ENCODE measurements around the gene CCDC6.
"Not testable (repeated sequence)": the region's sequence is repeated elsewhere in the genome, so short reads cannot be mapped to it uniquely, and the experiment has no call there.

Gene CCDC6

GRCh38 chr10:59905066-59905730, 1.2 kb downstream of the CCDC6 start:
- no peak for DNase-seq

DNA sequence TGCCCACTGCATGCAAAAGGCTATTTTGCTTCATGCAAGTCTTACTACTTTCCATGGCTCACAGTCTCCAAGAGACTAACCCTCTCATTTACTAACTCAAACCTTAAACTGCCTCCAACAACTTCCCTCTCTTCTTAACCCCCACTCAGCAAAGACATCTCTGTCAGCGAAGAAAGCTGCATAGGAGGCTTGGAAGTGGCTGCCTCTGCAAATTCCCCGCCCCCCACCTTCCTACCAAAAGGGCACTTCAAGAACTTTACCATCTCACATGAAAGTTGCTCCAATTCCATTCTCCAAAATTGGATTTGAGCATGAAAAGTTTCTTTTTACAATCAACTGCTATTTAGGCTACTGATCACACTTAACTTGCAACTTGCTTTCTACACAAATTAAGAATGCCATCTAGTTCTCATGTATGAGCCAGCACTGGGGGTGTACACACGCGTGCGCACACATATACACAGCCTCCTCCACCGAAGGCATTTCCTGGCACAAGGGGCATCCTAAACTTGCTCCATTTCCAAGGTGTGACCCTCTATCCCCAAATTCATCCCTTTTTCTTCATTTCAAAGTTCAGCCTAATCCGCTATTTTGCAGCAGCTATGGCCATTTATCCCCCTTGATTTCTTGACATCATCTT, 1.8 kb downstream of the CCDC6 start:
- DNase-seq, result no peak

DNA sequence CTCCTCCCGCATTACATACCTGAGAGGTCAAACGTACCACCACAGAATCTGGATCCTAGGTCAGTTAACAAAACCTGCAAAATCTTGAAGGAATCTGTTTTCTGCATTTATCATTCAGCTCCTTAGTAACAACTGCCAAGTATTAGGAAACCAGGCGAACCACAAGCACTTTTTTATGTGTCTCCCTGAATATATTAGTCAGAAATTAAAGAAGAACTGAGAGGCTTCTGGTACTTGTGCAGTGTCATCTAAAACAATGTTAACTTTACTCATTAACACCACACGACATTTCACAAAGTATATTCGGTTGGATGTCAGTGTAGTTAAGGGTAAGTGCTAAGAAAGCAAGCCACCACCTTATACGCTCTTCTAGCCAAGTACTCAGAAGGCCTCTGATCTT, 2.5 kb downstream of the CCDC6 start:
- DNase-seq, result no peak

- DNase-seq, result no peak
Measured at GRCh38 chr10:59902016-59902415, 4.3 kb downstream of the CCDC6 start.

- no peak for DNase-seq
Measured at GRCh38 chr10:59901470-59901869, 4.9 kb downstream of the CCDC6 start.

DNA sequence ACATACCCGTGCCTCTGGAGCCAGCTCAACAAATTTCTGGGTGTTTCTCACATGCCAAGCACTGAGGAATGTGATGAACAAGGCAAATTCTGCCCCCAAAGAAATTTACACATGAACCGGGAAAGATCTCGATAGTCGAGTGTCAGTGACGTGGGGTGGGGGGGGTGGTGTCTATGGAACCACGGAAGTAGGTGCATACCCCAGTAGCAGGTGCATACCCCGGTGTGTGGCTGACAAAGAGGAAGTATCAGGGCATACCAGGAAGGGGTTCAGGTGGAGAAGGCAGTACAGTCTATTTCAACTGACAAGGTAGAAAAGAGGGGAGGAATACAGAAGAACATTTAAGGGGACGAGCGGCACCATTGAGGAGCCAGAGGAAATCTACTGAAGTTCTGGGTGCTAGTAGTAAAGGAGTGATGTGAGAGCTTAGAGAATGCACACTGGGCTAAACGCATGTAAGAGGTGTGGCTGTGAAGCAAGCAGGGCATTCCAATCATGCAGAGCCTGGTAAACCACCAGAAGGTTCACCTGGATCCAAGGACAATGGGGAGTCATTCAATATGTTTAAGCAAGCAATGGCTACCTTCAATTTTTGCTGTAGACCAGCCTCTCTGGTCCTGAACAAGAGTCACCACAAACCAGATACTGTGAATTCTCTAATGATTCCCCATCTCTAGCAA, 6.2 kb downstream of the CCDC6 start:
- DNase-seq, result no peak

- DNase-seq, result no peak
Measured at GRCh38 chr10:59898125-59898835, 8.1 kb downstream of the CCDC6 start.

GRCh38 chr10:59896191-59896590, 10.2 kb downstream of the CCDC6 start:
- DNase-seq, result no peak

DNA sequence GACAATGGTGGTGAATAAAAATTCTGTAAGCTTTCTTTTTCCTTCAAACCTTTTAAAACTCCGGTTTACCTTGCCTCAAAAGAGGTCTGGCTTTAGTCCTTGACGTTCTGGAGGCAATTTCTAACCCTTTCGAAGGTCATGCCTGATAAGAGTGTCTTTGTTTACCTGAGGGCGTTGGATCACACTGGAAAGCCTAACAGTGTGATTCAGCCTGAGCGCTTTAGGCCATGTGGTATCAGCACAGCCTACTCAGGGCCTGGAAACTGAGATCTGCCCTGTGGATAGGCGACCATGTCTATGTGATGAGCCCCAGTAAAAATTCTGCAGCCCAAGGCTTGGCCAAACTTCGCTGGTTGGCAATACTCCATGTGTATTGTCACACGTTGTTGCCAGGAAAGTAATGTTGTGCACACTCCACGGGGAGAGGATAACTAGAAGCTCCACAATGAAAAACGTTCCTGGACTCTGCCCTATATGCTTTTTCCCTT, 10.7 kb downstream of the CCDC6 start:
- DNase-seq, result no peak

DNA sequence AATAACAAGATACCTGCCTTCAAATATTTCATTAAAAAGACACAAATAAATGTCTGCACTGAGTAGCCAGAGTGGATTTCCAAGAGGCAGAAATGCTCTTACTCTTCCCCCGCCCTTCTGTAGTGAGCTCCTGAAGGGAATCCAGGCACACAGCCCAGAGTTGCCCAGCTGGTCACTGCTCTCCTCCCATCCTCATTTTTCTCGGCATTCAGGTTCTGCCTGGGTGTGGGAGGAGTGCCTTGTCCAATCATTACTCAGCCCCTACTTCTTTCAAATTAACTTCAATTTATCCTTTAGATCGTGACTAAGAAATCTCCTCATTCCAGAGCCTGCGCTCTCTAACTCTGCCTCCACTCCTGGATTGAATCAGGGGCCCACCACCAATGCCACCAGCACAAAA, 12.2 kb downstream of the CCDC6 start:
- DNase-seq, result no peak

DNA sequence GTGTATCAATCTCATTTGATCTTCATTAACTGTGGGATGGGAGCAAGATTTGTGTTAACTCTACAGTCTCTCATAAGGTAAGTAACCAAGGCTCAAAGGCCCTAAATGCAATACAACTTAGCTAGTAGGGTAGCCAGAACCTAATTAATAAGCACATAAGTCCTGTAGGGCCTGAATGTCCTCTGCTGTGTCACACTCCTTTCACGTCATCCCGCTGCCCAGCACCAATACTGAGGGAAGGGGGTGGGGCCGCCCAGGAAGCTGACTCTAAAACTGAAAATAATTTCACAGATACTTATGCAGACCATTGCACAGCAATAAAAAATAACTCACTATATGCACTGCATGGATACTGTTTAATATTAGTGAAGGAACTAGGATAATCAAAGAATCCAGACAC, 13.7 kb downstream of the CCDC6 start:
- DNase-seq, result no peak

DNA sequence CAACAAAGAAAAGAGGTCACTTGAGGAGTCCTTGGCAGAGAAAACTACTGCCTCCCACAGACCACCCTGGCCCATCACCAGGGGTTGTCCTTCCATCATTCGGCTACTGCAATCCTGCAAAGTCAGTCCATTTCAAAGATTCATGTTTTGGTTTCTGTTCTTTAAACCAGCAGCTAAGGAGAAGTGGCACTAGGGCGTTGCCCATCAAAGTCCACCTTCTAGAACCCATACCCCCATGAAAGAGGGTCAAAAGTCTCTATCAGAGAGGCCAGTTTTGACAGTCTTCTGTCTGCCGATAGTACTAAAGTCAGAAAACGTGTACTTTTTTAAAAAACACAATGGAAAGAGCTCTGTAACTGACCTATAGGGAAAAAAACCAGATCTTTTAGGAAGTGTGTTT, 14.4 kb downstream of the CCDC6 start:
- no peak for DNase-seq

GRCh38 chr10:59891349-59891748, 15.0 kb downstream of the CCDC6 start:
- DNase-seq, result no peak

DNA sequence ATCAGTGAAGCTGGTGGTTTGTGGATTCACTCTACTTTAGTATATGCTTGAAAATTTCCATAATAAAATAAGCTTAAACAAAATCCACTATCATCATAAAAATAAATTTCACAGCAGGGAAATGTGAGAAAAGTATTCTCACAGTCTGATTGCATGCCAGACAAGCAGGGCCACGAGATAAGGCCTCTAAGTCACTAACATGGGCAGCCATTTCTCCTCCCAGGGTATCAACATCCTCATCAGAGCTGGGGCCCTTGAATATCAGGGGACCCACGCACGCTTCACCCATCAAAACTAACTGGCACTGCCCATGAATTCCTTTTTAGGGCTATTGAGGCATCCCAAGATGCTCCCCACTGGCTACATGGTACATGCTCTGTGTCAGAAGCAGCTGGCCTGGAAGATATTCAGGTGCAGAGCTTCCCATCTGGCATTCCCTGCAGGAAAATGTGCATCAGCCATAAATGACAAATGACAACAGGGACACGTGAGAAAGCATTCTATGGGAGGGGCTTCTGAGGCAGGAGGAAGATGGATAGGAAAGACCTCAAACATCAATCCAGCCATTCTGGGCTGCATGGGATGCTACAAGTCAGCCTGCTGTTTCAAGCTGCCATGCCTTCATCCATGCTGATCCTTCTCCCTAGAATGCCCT, 17.4 kb downstream of the CCDC6 start:
- DNase-seq, result no peak

- DNase-seq, result no peak
Measured at GRCh38 chr10:59887972-59888640, 18.2 kb downstream of the CCDC6 start.

DNA sequence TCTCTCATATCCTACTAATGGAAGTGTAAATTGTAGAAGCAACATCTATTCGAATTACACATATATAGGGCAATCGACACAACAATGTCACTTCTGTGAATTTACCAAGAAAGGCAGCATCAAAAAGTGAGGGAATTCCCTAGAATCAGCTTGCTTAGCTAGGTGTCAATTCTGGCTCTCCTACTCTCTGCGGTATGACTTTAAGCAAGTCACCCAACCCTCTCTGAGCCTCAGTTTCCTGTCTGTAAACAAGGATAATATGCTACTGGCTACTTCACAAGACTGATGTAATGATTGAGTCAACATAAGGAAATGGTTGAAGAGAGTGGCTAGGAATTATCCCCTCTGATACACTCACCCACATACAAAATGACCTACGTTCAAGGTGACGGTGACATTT, 19.4 kb downstream of the CCDC6 start:
- DNase-seq, result no peak

GRCh38 chr10:59885430-59886134, 20.8 kb downstream of the CCDC6 start:
- DNase-seq, result no peak

GRCh38 chr10:59884893-59885292, 21.5 kb downstream of the CCDC6 start:
- DNase-seq, result not testable (repeated sequence)

DNA sequence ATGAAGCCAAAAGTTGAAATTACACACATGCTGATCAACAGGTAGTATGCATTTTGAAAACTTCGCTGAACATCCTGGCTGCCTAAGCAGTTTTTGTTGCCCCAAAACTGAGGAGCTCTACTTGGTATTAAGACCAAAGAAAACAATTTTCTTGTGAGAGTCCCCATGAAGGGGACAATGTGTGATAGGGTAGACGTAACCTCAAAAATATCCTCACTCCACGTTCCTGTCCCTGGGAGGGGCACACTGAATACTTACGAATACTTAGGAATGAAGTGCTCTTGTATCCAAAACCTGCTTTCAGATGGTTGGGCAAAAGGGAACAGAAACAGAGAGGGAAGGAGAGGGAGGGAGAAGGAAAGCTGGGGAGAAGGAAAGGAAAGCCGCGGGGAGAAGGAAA, 24.7 kb downstream of the CCDC6 start:
- DNase-seq, result no peak

GRCh38 chr10:59880971-59881510, 25.3 kb downstream of the CCDC6 start:
- no peak for DNase-seq

DNA sequence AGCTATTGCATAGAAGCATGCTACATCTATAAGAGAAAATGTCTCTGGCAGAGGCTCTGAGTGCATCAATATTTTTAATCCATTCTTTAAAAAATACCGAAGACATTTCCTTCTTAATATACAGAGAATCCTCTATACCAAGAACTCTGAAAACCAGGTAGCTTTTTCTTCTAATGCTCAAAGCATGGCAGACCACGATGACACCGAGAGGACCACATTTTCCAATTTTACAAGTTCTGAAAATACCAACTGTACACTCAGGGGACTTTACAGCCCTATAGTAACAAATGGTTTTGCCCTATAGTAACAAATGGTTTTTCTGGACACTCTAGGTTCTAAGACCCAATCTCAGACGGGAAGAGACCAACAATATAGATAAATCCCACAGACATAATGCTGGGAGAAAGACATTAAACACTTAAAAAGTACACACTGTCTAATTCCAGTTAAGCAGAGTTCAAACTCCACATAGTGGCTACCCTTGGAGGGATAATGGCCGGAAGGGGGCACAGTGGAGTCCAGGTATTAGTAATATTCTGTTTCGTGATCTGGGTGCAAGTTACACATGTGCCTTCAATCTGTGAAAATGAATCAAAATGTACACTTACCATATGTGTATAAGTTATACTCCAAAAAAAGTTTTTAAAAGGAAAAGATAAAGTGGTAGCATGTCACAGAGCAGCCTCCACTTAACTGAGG, 26.2 kb downstream of the CCDC6 start:
- DNase-seq, result no peak

All from SHP77 (cell line).